DMS79 treated with DMSO at 0.1 percent for 48 hours (cell line): ENCODE measurements around the gene CAPN14.
A peak's percentile ranks its signal among the peaks of the same experiment; 100 is the strongest.

Experiments
- DNase-seq: peaks from one replicate; lab custom pipeline; 2025; lab: John Stamatoyannopoulos, UW

The CAPN14 gene

DNA sequence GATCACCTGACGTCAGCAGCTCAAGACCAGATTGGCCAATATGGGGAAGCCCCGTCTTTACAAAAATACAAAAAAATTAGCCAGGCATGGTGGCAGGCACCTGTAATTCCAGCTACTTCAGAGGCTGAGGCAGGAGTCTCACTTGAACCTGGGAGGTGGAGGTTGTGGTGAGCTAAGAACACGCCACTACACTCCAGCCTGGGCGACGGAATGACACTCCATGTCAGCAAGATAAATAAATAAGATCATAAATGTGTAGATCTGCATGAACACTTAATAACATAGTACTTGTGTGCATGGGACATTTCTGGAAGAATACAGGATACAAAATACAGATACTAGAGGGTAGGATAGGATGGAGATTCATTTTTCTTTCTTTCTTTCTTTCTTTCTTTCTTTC lies 25.7 kb upstream of the CAPN14 start:
- no peak for DNase-seq

DNA sequence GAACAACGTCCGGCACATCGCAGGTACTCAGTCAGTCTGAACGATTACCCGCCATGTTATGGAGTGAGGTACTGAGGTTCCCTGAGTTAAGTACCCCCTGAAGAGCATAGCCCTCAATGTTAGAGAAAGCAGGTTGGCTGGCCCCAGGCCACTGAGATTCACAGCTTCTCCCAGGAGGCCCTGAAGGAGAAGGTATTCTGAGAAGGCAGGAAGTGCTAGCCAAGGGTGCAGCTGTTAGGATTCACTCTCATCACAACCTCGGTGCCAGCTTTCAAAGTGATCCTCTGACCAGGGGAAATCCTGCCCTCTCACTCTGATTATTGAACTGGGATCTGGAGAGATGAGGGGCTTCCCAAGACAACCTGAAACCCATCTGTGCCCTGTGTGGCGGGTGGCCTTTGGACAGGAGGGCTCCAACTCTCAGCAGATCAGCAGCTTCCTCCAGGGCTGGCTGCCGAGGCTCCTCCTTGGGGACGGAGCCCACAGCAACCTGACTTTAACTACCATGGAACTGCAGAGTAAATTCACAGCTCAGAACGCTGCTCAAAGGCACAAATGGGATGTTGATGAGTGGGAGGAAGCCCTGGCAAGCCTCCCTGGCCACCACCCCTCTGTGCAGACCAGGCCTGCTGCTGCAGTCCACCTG lies 24.4 kb upstream of the CAPN14 start:
- DNase-seq, result no peak

DNA sequence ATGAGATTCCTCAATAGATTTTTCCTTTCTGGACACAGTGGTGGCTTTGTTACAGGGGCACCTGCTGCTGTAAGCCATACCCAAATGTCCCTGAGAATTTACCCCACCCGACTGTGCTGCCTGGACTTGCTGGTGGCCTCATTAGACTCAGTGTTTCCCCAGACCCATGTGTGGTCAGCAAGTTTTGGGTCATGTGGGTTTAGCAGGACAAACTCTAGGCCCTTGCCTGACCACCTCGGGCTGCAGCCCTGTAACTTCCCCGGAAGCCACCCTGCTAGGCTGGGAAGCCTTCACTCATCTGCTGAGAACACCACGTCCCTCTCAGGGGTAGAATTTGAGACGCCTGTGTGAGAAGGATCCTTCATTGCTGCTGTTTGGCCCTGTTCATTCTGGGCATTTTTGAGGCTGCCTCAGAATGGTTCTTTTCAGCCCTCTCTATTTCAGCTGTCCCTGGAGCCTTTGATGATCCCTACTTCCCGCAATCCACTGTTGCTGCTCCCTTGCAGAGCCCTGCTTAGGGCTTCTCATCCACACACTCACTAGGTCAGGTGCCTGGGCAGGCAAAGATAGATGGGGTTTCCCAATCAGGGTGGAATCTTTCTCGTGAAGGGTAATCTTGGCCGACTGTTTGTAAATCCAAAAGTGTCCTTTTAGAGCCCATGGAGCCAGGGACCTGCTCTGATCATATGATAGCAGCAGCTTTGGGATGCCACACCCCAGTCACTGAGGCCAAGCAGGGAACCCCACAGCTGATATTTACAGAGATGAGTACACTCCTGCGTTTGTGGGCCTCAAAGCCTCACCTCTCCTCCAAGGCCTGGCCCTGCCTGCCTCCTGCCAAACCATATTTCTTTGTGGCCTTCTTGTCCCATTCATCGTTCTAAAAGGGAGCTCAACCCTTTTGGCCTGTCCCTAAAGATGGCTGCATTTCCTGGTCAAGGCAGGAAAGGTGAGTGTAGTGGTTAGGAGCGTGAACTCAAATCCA lies 23.4 kb upstream of the CAPN14 start:
- no peak for DNase-seq

GRCh38 chr2:31239593-31240177 lies 22.4 kb upstream of the CAPN14 start:
- DNase-seq, result no peak

DNA sequence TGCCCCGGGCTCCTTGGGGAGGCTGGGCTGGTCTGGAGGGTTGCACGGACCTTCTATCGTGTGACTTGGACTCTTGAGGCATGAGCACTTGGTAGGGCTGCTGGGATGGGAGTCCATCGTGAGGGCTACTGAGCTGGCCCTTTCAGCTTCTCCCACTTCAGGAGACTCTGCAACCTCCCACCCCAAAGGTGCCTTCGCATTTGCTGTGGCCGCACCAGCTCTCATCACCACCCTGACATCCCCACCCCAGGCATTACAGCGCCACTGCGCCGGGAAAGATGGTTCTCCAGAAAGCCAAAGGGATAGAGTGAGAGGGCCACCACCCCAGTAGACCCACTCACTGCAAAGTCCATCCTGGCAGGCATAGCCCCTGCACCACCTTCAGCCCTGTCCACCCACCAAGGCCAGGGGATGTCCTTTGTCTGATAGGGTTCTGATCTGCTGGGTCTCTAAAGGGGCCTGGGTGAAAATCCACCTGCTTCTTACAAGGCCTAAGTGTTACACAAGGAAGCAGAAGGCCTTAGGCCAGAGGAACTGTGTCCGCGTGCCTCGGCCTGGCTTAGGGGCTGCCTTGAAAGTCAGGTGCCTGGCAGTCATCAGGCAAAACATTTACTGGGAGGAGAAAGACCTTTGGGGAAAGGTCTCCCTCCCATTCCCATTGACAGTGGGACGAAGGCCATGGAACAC lies 21.7 kb upstream of the CAPN14 start:
- DNase-seq, result no peak

DNA sequence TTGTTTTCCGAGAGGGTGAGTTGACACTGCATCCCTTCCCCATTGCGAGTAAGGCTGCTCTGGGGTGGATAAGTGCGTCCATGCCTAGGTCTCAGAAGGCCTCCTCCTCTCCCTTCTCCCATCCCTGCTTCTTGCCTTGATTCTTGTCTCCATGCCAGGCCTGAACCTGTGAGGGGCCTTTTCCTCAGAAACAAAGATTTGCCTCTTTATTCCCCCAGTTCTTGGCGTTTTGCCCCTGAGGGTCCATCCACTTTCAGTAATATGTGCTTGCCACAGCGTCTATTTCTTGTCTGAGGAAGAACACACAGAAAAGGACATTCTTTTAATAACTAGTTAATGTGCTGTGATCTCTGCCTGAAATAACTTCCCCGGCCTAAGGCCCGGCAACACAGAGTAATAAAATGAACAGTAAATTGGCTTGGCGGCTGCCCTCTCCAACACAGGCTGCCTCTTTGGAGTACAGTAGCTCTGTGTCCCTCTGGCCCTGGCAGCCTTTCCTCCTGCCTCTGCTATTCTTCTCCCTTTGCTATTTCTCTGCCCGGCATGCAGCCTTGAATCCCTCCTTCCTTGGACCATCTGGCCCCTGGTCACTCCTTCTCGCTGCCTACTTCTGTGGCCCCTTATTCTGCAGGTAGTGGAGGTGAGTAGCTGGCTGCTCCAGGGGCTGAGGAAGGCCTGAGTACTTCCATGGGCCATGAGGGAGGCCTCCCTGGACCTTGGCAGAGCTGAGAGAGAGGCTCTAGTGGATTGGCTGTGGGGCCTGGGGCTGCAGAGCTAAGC lies 21.0 kb upstream of the CAPN14 start:
- no peak for DNase-seq

GRCh38 chr2:31237348-31238017 lies 20.2 kb upstream of the CAPN14 start:
- no peak for DNase-seq

DNA sequence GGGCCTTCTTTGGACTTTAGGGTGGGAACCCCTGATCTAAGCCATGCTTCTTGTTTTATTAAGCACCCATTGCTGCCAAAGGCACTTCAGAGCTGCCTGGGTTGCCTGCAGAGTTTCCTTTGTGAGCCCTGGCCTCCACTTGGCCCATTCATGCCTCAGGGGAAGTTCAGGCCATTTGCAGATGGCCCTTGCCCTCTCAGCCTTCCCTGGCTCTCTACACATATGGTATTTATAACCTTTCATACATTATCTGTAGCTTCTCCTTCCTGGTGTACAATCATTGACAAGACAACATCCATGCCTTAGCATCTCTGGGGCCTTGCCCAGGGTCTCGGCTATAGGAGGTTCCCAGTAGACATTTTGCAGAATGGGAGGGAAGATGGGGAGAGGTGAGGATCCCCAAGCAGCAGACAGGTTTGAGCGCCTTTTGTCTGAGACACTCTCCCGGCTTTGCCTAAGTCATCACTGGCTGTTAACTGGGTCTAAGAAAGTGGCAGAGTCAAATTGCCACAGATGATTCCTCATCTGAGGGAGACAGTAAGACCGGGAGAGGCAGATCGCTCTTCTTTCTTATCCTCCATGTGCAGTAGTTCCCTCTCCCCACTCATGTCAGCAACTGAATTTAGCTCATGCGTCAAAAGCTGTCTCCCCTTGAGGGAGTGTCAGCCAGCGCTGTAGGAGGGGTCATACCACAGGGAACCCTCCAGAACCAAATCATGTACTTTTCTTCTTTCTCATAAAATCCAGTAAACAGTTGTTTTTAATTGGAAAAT lies 19.3 kb upstream of the CAPN14 start:
- DNase-seq, result no peak

GRCh38 chr2:31235504-31235902 lies 18.2 kb upstream of the CAPN14 start:
- no peak for DNase-seq

GRCh38 chr2:31234683-31235503 lies 17.6 kb upstream of the CAPN14 start:
- DNase-seq, result no peak

GRCh38 chr2:31233741-31234682 lies 16.7 kb upstream of the CAPN14 start, which contains the start of gene EHD3:
Gene EHD3 (plus strand): TSS chr2:31234152. CDS start chr2:31234622, 470 bp downstream.
- peak; percentile 88 for DNase-seq

DNA sequence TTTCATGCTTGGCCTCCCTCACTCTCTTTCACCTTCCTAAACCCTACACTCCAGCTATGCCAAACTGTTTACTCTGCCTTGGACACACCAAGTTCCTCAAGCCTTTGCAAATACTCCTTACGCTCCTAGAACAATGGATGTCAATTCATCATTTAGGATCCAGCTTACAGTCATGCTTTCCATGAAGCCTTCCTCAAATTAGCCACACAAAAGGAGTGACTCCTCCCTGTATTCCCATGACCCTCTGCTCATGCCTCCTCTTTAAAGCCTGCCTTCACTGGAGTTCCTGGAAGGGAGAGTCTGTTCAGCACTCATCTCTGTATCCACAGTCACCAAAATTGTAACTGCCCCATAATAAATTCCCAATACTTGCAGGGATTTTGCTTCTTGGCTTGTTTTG lies 15.9 kb upstream of the CAPN14 start:
- no peak for DNase-seq

GRCh38 chr2:31232586-31232985 lies 15.3 kb upstream of the CAPN14 start:
- no peak for DNase-seq

DNA sequence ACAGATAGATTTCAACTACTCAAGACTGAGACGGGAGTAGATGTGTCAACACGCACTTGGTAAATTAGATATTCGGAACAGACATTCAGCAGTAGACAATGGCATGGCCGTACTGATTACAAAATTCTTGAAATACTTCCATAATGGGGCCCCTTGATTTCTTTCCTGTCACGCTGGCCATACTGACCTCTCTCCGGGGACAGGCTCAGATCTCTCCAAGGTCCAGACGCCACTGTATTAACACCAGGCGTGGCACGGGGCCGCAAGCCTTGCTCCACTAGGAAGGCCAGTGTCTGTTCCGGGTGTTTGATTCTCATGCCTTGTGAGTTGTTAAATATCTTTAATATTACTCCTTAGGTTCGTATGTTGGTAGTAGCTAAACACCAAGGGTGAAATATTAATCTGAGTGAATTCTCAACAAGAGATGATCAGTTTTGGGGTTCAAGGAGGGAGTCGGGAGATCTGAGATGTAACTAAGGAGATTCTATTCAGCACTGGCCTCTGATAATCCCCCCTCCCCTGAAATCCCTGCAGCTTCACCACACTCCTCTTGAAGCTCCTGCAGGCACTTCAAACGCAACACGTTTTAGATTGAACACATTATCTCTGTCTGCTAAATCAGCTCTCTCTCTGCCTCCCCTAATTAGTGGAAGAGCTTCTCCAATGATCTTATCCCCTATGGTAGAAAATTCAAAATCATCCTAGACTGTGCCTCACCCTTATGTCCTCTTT lies 14.4 kb upstream of the CAPN14 start:
- no peak for DNase-seq

- DNase-seq, result no peak
Observed at GRCh38 chr2:31230751-31231150, 13.4 kb upstream of the CAPN14 start.

DNA sequence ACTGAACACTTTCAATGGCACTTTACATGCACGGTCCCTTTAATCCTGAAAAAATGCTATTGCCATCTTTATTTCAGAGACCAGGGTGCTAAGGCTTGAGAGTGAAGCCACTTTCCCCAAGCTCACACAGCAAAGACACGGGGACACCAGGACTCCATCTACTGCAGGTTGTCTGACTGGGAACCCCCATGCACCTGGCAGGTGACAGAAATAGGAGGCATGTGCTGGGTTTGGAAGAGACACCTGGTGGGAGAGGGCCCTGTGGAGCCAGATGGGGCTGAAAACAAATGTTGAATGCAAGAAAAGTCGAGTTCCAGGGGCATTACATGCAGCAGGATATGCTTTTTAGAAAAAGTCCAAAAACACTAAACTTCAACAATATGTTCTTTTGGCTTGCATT lies 11.4 kb upstream of the CAPN14 start:
- no peak for DNase-seq

DNA sequence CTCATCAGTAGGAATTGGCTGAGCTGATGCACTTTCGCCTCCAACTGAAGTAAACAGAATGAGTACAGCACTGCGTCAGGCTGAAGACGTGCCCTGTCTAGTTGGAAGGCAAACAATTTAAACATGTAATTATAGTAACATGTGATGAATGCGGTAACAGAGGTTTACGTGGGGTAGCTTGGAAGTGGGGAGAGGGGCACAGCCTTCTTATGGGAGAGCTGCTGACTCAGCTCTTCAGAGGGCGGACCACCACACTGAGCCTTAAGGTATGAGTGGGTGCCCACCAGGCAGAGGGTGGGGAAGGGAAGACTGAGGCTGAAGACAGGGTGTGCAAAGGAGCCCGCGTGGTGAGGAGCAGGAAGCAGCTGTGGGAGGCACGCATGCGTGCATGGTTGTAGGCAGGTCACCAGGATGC lies 10.4 kb upstream of the CAPN14 start:
- no peak for DNase-seq
